DOHH2 (cell line): ENCODE results near the gene CSNK2A3.

ENCODE experiments used
- CTCF ChIP-seq: fragments of 200-600 bp; sonication (generic); IDR thresholded peaks from one replicate; pipeline ENCODE4 v1.5.1; 2014; ENCODE audit warnings: antibody characterized with exemption, mild to moderate bottlenecking, low read depth, low read length; ENCODE audit not compliant: poor library complexity, severe bottlenecking
- EZH2phosphoT487 ChIP-seq: fragments of 200-600 bp; sonication (generic); IDR thresholded peaks from 2 replicates; pipeline ENCODE4 v1.6.1; 2017; ENCODE audit warnings: borderline replicate concordance, mild to moderate bottlenecking, antibody characterized with exemption, low read length, moderate library complexity, mixed read lengths

- TF ChIP-seq CTCF (no peak), EZH2phosphoT487 (no peak)
Measured at GRCh38 chr11:11378184-11378940, 25.3 kb upstream of the CSNK2A3 start.
